ENCODE results near the gene CD209. TPM values are rescaled to one million over a fixed set of nuclear protein-coding genes. Genes with fewer than 3 reads are reported as not detected.

Gene CD209
- polyA plus RNA-seq, 3 donors, result 1.1 to 2.1 (median 1.8) TPM

DNA sequence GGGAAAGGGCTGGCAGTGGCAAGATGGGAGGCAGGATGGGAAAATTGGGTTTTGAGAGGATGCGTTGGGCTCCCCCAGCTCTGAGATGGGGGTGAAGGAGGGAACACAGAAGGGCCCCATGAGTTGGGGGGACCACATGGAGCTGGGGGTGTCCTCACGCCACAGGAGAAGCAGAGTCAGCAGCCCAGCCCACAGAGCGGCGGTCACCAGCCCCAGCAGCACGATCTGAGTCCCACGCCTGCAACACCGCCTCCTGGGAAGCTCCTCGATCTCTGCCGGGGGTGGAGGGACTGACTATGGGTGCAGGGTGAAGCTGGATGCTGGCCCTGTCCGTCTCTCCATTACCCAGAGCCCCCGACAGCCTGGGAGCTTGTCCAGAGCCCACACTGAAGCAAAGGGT lies 48.8 kb downstream of the CD209 start:
- peak overlapping the region in 3 of 7 donors; percentile 33 to 89 (median 77) for H3K27ac Mint-ChIP-seq
- peak in 1 of 3 donors; percentile 6 for DNase-seq
- intact Hi-C loops (cut with micrococcal nuclease), result loop anchor here (5.0 kb wide), 2 partner anchors 39 to 44 kb away; no protein-coding TSS in a partner anchor

DNA sequence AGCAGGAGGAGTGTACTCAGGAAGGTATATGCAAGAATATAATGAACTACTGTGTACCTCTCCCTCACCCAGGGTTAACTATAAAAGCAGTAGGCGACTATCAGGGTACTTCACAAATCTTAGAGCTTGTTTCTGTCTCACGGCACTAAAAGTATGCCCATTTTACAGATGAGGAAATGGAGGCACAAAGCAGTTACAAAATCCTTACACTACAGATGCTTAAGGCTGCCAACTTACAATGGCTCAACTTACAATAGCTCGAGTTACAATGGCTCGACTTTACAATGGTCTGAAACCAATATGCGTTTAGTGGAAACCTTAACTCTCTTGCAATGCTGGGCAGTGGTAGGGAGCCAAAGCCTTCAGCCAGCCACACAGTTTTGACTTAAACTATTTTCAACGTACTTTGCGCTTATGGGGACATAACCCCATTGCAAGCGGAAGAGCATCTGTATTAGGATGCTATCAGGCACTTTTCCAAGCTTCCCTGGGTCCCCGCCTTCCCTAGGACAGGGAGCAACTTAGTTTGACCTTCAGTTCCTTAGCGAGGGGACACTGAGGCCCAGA lies 49.5 kb downstream of the CD209 start:
- no peak for DNase-seq
- Histone ChIP-seq H3K36me3 (replicated peaks in 1 of 2; ENCODE audit: control insufficient read depth in 1 of 2, insufficient read depth in 2 of 2, low read length in 2 of 2) (no peaks in the 10 kb centered on the region), H3K27me3 (ENCODE audit: control insufficient read depth in 2 of 2, insufficient read depth in 2 of 2, low read length in 2 of 2) (no peaks in the 10 kb centered on the region), H3K27ac (ENCODE audit: low read depth in 1 of 2, low read length in 2 of 2) (no peak overlapping the region), H3K9me3 (replicated peaks in 1 of 2; ENCODE audit: control insufficient read depth in 1 of 2, insufficient read depth in 1 of 2, low read length in 2 of 2) (no peaks in the 10 kb centered on the region), H2AFZ (ENCODE audit: insufficient read depth, low read depth, low read length, poor library complexity, severe bottlenecking) (no peak overlapping the region), H4K20me1 (ENCODE audit: insufficient read depth, low read length) (no peaks in the 10 kb centered on the region), H3K9ac (ENCODE audit: insufficient read depth, low read length, poor library complexity, severe bottlenecking) (no peak overlapping the region), H3K79me2 (ENCODE audit: insufficient read depth, low read length) (no peaks in the 10 kb centered on the region), H3K4me1 (ENCODE audit: control insufficient read depth in 1 of 2, insufficient read depth in 2 of 2, low read length in 2 of 2) (peaks cover 41 to 48% of the 10 kb centered on the region in 2 donors), H3K4me2 (replicated peaks; ENCODE audit: extremely low read depth, low read length, poor library complexity, severe bottlenecking) (no peak overlapping the region), H3K4me3 (replicated peaks in 1 of 3; ENCODE audit: low read depth in 2 of 3, low read length in 3 of 3) (no peak overlapping the region)
- H3K36me3 Mint-ChIP-seq, result peaks cover 0 to 2% of the 10 kb centered on the region in 2 donors
- H3K27ac Mint-ChIP-seq, result no peak overlapping the region
- intact Hi-C loops (cut with micrococcal nuclease), result loop anchor here (5.0 kb wide), 2 partner anchors 39 to 44 kb away; no protein-coding TSS in a partner anchor
- peaks cover 48% of the 10 kb centered on the region for H3K4me1 Mint-ChIP-seq
- no peak overlapping the region for H3K4me3 Mint-ChIP-seq
- WGBS (ENCODE audit: insufficient coverage), result 99% methylated on average over 7 of the region's 10 CpGs
- H3K27me3 Mint-ChIP-seq (ENCODE audit: low read depth in 3 of 3), result peaks cover 2 to 10% (median 4%) of the 10 kb centered on the region in 3 donors
- TF ChIP-seq, protein P1, sequence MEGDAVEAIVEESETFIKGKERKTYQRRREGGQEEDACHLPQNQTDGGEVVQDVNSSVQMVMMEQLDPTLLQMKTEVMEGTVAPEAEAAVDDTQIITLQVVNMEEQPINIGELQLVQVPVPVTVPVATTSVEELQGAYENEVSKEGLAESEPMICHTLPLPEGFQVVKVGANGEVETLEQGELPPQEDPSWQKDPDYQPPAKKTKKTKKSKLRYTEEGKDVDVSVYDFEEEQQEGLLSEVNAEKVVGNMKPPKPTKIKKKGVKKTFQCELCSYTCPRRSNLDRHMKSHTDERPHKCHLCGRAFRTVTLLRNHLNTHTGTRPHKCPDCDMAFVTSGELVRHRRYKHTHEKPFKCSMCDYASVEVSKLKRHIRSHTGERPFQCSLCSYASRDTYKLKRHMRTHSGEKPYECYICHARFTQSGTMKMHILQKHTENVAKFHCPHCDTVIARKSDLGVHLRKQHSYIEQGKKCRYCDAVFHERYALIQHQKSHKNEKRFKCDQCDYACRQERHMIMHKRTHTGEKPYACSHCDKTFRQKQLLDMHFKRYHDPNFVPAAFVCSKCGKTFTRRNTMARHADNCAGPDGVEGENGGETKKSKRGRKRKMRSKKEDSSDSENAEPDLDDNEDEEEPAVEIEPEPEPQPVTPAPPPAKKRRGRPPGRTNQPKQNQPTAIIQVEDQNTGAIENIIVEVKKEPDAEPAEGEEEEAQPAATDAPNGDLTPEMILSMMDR (IDR thresholded peaks at IDR 0.05), result no peak
- no peaks in the 10 kb centered on the region for H3K9me3 Mint-ChIP-seq

More for the DNA sequence above, 48.8 kb downstream of the CD209 start:
- Mint-ChIP-seq H3K27me3 (ENCODE audit: low read depth in 3 of 3) (peaks cover 2 to 10% (median 4%) of the 10 kb centered on the region in 3 donors), H3K36me3 (peaks cover 0 to 2% of the 10 kb centered on the region in 2 donors), H3K4me3 (peak overlapping the region in 1 of 2 donors; percentile 63), H3K9me3 (no peaks in the 10 kb centered on the region), H3K4me1 (peaks cover 54% of the 10 kb centered on the region)
- H3K27ac ChIP-seq (ENCODE audit: low read depth in 1 of 2, low read length in 2 of 2), result no peak overlapping the region
- H3K36me3 ChIP-seq (replicated peaks in 1 of 2; ENCODE audit: control insufficient read depth in 1 of 2, insufficient read depth in 2 of 2, low read length in 2 of 2), result no peaks in the 10 kb centered on the region
- WGBS (ENCODE audit: insufficient coverage), result 54% methylated on average over 11 of the region's 11 CpGs
- peaks cover 49 to 56% of the 10 kb centered on the region in 2 donors for H3K4me1 ChIP-seq (ENCODE audit: control insufficient read depth in 1 of 2, insufficient read depth in 2 of 2, low read length in 2 of 2)
- no peak overlapping the region for H2AFZ ChIP-seq (ENCODE audit: insufficient read depth, low read depth, low read length, poor library complexity, severe bottlenecking)
- no peaks in the 10 kb centered on the region for H3K27me3 ChIP-seq (ENCODE audit: control insufficient read depth in 2 of 2, insufficient read depth in 2 of 2, low read length in 2 of 2)
- TF ChIP-seq, protein P1 (IDR thresholded peaks at IDR 0.05), result no peak
- H3K79me2 ChIP-seq (ENCODE audit: insufficient read depth, low read length), result no peaks in the 10 kb centered on the region
- H3K4me2 ChIP-seq (replicated peaks; ENCODE audit: extremely low read depth, low read length, poor library complexity, severe bottlenecking), result no peak overlapping the region
- no peak overlapping the region for H3K9ac ChIP-seq (ENCODE audit: insufficient read depth, low read length, poor library complexity, severe bottlenecking)
- H3K9me3 ChIP-seq (replicated peaks in 1 of 2; ENCODE audit: control insufficient read depth in 1 of 2, insufficient read depth in 1 of 2, low read length in 2 of 2), result no peaks in the 10 kb centered on the region
- H4K20me1 ChIP-seq (ENCODE audit: insufficient read depth, low read length), result no peaks in the 10 kb centered on the region
- H3K4me3 ChIP-seq (replicated peaks in 1 of 3; ENCODE audit: low read depth in 2 of 3, low read length in 3 of 3), result no peak overlapping the region

Measured in CD14-positive monocyte (primary cell).